HG03095 (cell line): ENCODE results near the gene ADAMTS2.

Experiments used
- ATAC-seq: cut with Tn5 transposase; IDR thresholded peaks from one replicate; pipeline ENCODE4 v1.9.1; 2021; ENCODE audit warnings: moderate library complexity; ENCODE audit not compliant: unreplicated experiment

Gene ADAMTS2

GRCh38 chr5:179345433-179346321 is at the start of gene ADAMTS2:
Gene ADAMTS2 (minus strand): TSS chr5:179345461. CDS start chr5:179345328, 133 bp downstream.
- ATAC-seq = no peak

GRCh38 chr5:179393078-179393477 is 47.8 kb upstream of the ADAMTS2 start:
- ATAC-seq = no peak

DNA sequence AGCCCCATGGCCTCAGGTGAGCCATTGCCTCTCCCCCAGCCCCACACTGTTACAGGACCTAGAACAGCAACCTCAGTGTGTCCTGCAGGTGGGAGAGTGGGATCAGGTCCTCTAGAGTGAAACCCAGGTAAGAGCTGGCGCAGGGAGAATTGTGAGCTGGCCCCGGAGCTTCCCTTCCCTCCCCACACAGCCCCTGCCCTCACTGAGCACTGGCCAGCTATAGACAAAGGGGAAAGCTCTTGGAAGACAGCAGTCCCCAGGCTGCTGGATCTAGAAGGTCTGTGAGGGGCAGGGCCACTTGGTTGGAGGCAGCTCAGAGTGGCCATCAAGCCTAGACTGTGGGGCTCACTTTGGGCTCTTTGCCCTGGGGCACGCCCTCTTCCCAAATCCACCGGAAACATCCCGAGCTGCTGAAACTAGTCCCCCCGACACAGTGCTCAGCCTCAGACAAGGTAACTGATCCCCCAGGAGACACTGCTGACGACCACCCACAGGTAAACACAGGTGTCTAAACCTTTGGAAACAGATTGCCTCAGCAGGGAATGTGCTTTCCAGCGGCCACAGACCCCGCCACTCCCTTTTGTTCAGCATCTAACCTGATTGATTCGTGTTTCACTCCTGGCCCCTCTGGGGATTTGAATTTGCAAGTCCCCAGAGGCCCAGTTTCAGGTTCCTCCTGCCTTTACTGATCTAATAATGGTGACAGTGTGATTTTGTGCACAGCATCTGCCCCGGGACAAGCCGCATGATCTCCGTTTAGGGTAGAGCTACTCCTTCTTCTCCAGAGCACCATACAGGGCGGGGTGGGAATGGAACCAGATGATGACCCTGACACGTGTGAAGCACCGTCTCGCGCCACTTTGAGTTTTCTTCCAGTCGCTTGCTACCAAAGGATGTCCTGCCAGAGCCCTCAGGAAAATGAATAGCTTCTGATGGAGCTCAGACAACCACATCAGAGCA is 42.2 kb upstream of the ADAMTS2 start:
- ATAC-seq = no peak

GRCh38 chr5:179385914-179386313 is 40.7 kb upstream of the ADAMTS2 start:
- ATAC-seq = no peak

GRCh38 chr5:179382486-179382885 is 37.2 kb upstream of the ADAMTS2 start:
- ATAC-seq = no peak

- ATAC-seq = no peak
These were observed 36.4 kb upstream of the ADAMTS2 start for GRCh38 chr5:179381691-179382090.

DNA sequence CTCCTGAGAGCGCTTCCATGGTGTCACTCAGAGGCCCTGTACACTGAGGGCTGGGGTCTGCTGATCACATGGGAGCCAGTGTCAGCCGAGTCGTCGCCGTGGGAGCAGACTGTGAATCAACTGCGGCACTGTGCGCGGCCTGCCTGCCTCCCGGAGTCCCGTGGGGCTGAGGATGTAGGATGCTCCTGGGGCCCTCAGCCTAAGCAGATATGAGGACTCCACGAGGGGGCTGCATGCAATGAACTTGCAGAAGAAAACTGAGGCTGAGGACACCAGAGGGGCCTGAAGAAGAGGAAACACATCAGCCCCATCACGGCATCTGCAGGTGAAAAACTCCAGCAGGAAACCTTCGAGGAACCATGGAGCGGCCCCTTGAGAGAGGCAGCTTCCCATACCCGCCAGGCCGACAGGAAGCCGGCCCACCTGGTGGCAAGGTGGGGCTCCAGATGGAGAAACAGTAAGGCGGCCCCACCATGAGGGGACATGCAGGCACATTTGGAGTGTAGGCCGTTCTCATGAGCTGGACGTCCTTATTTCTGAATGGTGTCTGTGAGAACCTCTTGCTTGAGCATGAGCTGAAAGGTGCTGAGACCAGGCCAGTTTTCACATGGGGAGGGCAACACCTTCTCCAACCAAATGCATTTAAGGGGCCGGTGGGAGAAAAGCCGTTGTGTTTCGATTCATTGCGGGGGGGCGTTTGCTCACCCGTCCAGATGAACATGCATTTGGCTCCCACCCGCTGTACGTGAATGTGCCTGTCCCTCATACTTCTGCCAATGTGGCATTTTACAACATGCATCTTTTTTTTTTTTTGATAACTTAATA is 35.2 kb upstream of the ADAMTS2 start:
- ATAC-seq = no peak

DNA sequence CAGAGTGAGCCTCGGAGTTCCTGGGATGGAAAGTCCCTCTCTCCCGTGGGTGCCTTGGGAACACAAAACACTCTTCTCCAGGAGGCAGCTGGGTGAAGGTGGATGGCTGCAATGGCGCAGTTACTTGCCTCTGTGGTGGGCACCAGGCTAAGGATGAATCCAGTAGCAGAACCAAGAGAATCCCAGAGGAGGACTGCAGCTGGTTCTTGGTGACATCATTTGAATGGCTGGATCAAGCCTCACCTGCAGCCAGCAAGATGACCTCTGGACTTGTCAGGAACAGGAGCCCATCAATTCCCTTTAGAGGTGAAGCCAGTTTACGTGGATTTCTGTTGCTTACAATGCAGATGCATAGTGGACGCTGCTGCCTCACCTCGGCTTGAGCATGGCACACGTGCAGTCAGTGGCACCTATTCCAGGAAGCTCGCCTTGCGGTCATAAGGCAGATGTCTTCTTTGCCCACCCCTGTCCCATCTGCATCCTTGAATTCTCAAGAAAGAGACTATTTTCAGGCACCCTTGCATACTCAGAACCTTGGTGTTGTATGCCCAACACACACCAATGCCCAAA is 34.1 kb upstream of the ADAMTS2 start:
- ATAC-seq = no peak

DNA sequence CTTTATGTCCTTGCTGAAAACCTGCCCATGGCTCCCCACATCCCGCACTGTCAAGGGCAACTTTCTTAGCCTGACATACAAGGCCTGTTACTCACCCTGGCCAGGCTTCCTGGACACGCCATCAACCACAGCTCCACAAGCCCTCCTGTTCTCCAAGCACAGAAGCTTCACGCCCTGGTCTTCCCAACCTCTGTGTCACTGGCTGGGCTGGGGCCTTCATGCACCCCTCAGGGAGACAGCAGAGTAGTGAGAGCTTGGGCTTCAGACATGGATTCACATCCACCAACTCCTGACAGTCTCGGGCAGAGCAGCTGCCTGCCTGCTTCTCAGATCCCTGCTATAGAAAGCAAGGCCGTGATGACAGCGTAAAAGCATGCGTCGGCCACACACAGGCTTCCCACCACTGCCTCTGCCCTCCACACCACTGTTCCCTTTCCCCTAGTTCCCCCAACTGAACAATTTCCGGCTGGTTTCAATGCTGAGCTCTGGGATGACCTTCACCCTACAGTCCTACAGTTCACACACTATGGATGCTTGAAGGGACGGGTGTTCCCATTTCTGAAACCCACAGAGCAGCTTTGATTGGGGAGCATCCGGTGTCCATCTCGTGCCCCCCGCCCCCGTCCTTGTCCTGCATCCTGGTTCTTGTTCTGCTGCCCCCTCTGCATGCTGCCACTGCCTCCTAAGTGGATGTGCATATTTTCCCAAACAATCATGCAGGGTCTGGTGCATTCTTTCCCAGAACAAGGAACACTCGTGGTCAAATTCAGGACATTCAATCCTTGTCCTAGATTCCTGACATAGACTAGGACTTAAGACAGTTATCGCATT is 33.4 kb upstream of the ADAMTS2 start:
- no peak for ATAC-seq

GRCh38 chr5:179378116-179378440 is 32.8 kb upstream of the ADAMTS2 start:
- no peak for ATAC-seq

DNA sequence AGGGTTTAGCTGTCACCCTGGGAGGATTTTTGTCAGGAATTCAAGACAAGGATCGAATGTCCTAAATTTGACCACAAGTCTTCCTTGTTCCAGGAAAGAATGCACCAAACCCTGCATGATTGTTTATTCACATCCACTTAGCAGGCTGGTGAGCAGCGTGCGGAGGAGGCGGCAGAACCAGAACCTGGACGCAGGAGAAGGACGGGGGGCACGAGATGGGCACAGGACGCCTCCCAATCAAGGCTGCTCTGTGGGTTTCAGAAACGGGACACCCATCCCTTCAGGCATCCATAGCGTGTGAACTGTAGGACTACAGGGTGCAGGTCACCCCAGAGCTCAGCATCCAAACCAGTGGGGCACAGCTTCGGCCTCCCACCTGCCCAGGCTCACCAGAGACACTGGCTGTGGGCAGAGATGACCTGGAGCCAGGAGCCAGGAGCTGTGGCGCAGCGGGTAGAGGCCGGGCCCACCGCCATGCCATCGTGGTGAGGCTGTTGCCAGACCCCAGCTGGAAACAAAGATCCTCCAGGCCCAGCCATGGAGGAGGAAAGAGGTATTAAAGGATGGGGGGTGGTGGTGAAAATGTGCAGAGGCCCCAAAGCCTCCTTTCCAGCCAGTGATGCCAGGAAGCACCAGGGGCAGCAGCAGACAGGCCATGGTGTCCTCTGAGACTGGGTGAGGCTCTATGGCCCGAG is 32.3 kb upstream of the ADAMTS2 start:
- no peak for ATAC-seq

GRCh38 chr5:179376701-179377420 is 31.6 kb upstream of the ADAMTS2 start:
- ATAC-seq = no peak

DNA sequence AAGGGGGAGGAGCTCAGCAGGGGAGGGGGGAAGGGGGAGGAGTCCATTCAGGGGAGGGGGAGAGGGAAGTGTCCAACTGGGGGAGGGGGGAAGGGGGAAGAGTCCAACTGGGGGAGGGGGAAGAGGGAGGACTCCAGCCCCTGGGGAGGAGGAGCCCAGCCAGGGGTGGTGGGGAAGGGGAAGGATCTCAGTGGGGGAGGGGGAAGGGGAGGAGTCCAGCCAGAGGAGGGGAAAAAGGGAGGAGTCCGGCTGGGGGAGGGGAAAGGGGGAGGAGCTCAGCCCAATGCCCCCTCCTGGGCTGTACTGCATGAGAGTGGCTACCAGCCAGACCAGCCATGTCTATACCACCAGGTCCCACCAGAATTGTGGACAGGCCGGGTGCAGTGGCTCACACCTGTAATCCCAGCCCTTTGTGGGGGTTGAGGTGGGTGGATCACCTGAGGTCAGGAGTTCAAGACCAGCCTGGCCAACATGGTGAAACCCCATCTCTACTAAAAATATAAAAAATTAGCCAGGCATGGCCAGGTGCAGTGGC is 30.6 kb upstream of the ADAMTS2 start:
- ATAC-seq = no peak

- no peak for ATAC-seq
These were observed 30.0 kb upstream of the ADAMTS2 start for GRCh38 chr5:179375236-179375685.

- ATAC-seq = no peak
These were observed 29.4 kb upstream of the ADAMTS2 start for GRCh38 chr5:179374506-179375235.

DNA sequence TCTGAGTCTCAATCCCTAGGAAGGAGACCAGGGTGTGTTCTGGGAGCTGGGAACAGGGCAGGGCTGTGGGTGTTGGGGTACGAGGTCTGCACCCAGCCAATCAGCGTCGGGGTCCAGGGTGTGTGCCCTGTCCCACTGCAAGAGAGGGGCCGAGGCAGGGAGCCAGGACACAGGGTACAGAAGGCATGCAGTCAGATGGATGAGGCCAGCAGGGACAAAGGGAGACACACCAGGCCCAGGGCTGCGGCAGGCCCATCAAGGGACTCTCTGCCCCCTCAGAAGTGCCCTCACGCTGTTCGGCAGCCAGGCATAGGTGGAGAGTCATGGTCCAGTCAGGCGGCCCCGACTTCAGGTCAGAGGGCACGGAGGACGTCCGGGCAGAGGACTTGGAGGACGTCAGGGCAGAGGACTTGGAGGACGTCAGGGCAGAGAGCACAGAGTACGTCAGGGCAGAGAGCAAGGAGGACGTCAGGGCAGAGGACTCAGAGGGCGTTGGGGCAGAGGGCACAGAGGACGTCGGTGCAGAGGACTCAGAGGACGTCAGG is 28.8 kb upstream of the ADAMTS2 start:
- ATAC-seq = no peak
